ENCODE results near the gene EIF2D.
A peak's percentile ranks its signal among the peaks of the same experiment; 100 is the strongest.
"Not testable (repeated sequence)": the region's sequence is repeated elsewhere in the genome, so short reads cannot be mapped to it uniquely, and the experiment has no call there.

Gene EIF2D

GRCh38 chr1:206612129-206612876 lies at the start of gene EIF2D:
TSS of gene EIF2D (minus strand) at chr1:206612465. CDS start at chr1:206612342, 123 bp downstream.
- peak; percentile 91 to 92 for DNase-seq

GRCh38 chr1:206661161-206661820 lies 49.0 kb upstream of the EIF2D start:
- no peak for DNase-seq

GRCh38 chr1:206660136-206660535 lies 47.9 kb upstream of the EIF2D start:
- no peak for DNase-seq

GRCh38 chr1:206658981-206659273 lies 46.7 kb upstream of the EIF2D start:
- no peak for DNase-seq

GRCh38 chr1:206658264-206658980 lies 46.2 kb upstream of the EIF2D start:
- DNase-seq, result peak; percentile 27 to 34

- no peak for DNase-seq
Measured at GRCh38 chr1:206657751-206658150, 45.5 kb upstream of the EIF2D start.

GRCh38 chr1:206656936-206657335 lies 44.7 kb upstream of the EIF2D start:
- no peak for DNase-seq

GRCh38 chr1:206655471-206655882 lies 43.2 kb upstream of the EIF2D start:
- DNase-seq, result no peak

- DNase-seq, result no peak
Measured at GRCh38 chr1:206654828-206655227, 42.6 kb upstream of the EIF2D start.

GRCh38 chr1:206653715-206654459 lies 41.6 kb upstream of the EIF2D start:
- DNase-seq, result no peak

- DNase-seq, result no peak
Measured at GRCh38 chr1:206651958-206652890, 40.0 kb upstream of the EIF2D start.

GRCh38 chr1:206651014-206651413 lies 38.7 kb upstream of the EIF2D start:
- no peak for DNase-seq

GRCh38 chr1:206649261-206649921 lies 37.1 kb upstream of the EIF2D start:
- DNase-seq, result no peak

GRCh38 chr1:206647224-206647623 lies 35.0 kb upstream of the EIF2D start:
- no peak for DNase-seq

GRCh38 chr1:206646504-206646903 lies 34.2 kb upstream of the EIF2D start:
- DNase-seq, result no peak

GRCh38 chr1:206643118-206643698 lies 30.9 kb upstream of the EIF2D start:
- DNase-seq, result no peak

- DNase-seq, result not testable (repeated sequence)
Measured at GRCh38 chr1:206642074-206642473, 29.8 kb upstream of the EIF2D start.

GRCh38 chr1:206637605-206638004 lies 25.3 kb upstream of the EIF2D start:
- DNase-seq, result no peak

GRCh38 chr1:206636671-206637070 lies 24.4 kb upstream of the EIF2D start:
- no peak for DNase-seq

- DNase-seq, result no peak
Measured at GRCh38 chr1:206635978-206636345, 23.7 kb upstream of the EIF2D start.
